ENCODE data around the gene KDM6B.

The KDM6B gene

GRCh38 chr17:7849751-7850504 lies 15.9 kb downstream of the KDM6B start:
- CTCF ChIA-PET = interaction anchor here (0.5 to 2.8 kb wide), 11 partner anchors 7 to 406 kb away, joined by 3 to 17 read pairs (median 4); partner anchors contain the start of gene KDM6B
- H3K27ac ChIP-seq (ENCODE audit: extremely low read depth, low read depth, low read length) = no peak overlapping the region

GRCh38 chr17:7850701-7851437 lies 16.9 kb downstream of the KDM6B start:
- TF ChIP-seq PRDM10 (tag by site-specific recombination; IDR thresholded peaks at IDR 0.05) = no peak
- no peak for TF ChIP-seq ZNF677 (tag by site-specific recombination; IDR thresholded peaks at IDR 0.05)
- no peak for TF ChIP-seq KLF1 (tag by site-specific recombination; IDR thresholded peaks at IDR 0.05)
- no peak for TF ChIP-seq ZNF776 (tag by site-specific recombination; IDR thresholded peaks at IDR 0.05; ENCODE audit: borderline replicate concordance)
- no peak for TF ChIP-seq ZNF558 (tag by site-specific recombination; IDR thresholded peaks at IDR 0.05)
- Histone ChIP-seq H3K4me3 (ENCODE audit: low read depth, low read length) (no peak overlapping the region), H3K9me3 (ENCODE audit: control insufficient read depth, insufficient read depth, low read depth, low read length) (no peaks in the 10 kb centered on the region), H3K27ac (ENCODE audit: extremely low read depth, low read depth, low read length) (no peak overlapping the region), H3K4me1 (ENCODE audit: control insufficient read depth, insufficient read depth, low read length) (no peaks in the 10 kb centered on the region; the same call in 1 of the 2 replicates), H3K36me3 (ENCODE audit: control insufficient read depth in 2 of 2, insufficient read depth in 1 of 2, low read length in 2 of 2) (peaks cover 16 to 75% of the 10 kb centered on the region in 2 experiments)
- POLR2A ChIA-PET = interaction anchor here (0.6 to 1.1 kb wide), 4 partner anchors 8 to 359 kb away, joined by 3 to 6 read pairs (median 3); partner anchors contain the start of genes AURKB, KDM6B and TP53
- CTCF ChIA-PET = interaction anchor here (0.5 to 2.8 kb wide), 17 partner anchors 8 to 166 kb away, joined by 3 to 17 read pairs (median 3); partner anchors contain the start of gene KDM6B

More at GRCh38 chr17:7849751-7850504, 15.9 kb downstream of the KDM6B start:
- H3K4me3 ChIP-seq (ENCODE audit: low read depth, low read length) = no peak overlapping the region
- POLR2A ChIA-PET = interaction anchor here (1.0 to 1.1 kb wide), 2 partner anchors 15 to 163 kb away, joined by 3 to 6 read pairs; partner anchors contain the start of genes KDM6B and TP53
- TF ChIP-seq SALL2 (tag by site-specific recombination; IDR thresholded peaks at IDR 0.05; ENCODE audit: borderline replicate concordance) (no peak), ZIC2 (tag by site-specific recombination; IDR thresholded peaks at IDR 0.05) (no peak), KLF16 (tag by site-specific recombination; IDR thresholded peaks at IDR 0.05) (no peak), KLF10 (tag by site-specific recombination; IDR thresholded peaks at IDR 0.05) (no peak), ZNF548 (tag by site-specific recombination; IDR thresholded peaks at IDR 0.05) (no peak), RBAK (tag by site-specific recombination; IDR thresholded peaks at IDR 0.05) (no peak), ZNF114 (tag by site-specific recombination; IDR thresholded peaks at IDR 0.05) (no peak), SCRT1 (tag by site-specific recombination; IDR thresholded peaks at IDR 0.05; ENCODE audit: borderline replicate concordance) (no peak), OVOL3 (tag by site-specific recombination; IDR thresholded peaks at IDR 0.05) (no peak), GLIS1 (tag by site-specific recombination; IDR thresholded peaks at IDR 0.05) (no peak), ZNF394 (tag by site-specific recombination; IDR thresholded peaks at IDR 0.05; ENCODE audit: borderline replicate concordance) (no peak), ZBTB1 (tag by site-specific recombination; IDR thresholded peaks at IDR 0.05) (no peak), PRDM1 (tag by site-specific recombination; IDR thresholded peaks at IDR 0.05) (no peak)
- no peaks in the 10 kb centered on the region for H3K9me3 ChIP-seq (ENCODE audit: control insufficient read depth, insufficient read depth, low read depth, low read length)
- peaks cover 19 to 76% of the 10 kb centered on the region in 2 experiments for H3K36me3 ChIP-seq (ENCODE audit: control insufficient read depth in 2 of 2, insufficient read depth in 1 of 2, low read length in 2 of 2)
- H3K4me1 ChIP-seq (ENCODE audit: control insufficient read depth, insufficient read depth, low read length) = peaks cover 5% of the 10 kb centered on the region
